ENCODE results near the gene ASCL5.

The ASCL5 gene

GRCh38 chr1:201153474-201154388, 26.7 kb upstream of the ASCL5 start:
- no peak for DNase-seq (ENCODE audit: low read depth)

- DNase-seq (ENCODE audit: low read depth): no peak
Observed at GRCh38 chr1:201149400-201149799, 22.4 kb upstream of the ASCL5 start.

- no peak for DNase-seq (ENCODE audit: low read depth)
Observed at GRCh38 chr1:201147396-201148015, 20.5 kb upstream of the ASCL5 start.

GRCh38 chr1:201146626-201147390, 19.8 kb upstream of the ASCL5 start:
- no peak for DNase-seq (ENCODE audit: low read depth)

- no peak for DNase-seq (ENCODE audit: low read depth)
Observed at GRCh38 chr1:201145816-201146215, 18.8 kb upstream of the ASCL5 start.

- DNase-seq (ENCODE audit: low read depth): no peak
Observed at GRCh38 chr1:201145132-201145531, 18.1 kb upstream of the ASCL5 start.

- no peak for DNase-seq (ENCODE audit: low read depth)
Observed at GRCh38 chr1:201144701-201145100, 17.7 kb upstream of the ASCL5 start.

- no peak for DNase-seq (ENCODE audit: low read depth)
Observed at GRCh38 chr1:201143726-201144635, 17.0 kb upstream of the ASCL5 start.

- DNase-seq (ENCODE audit: low read depth): no peak
Observed at GRCh38 chr1:201142849-201143725, 16.1 kb upstream of the ASCL5 start.

GRCh38 chr1:201142011-201142848, 15.2 kb upstream of the ASCL5 start:
- DNase-seq (ENCODE audit: low read depth): no peak

GRCh38 chr1:201141418-201141817, 14.4 kb upstream of the ASCL5 start:
- no peak for DNase-seq (ENCODE audit: low read depth)

GRCh38 chr1:201140941-201141260, 13.9 kb upstream of the ASCL5 start:
- no peak for DNase-seq (ENCODE audit: low read depth)

- no peak for DNase-seq (ENCODE audit: low read depth)
Observed at GRCh38 chr1:201140235-201140940, 13.4 kb upstream of the ASCL5 start.

GRCh38 chr1:201139756-201140155, 12.8 kb upstream of the ASCL5 start:
- no peak for DNase-seq (ENCODE audit: low read depth)

GRCh38 chr1:201139306-201139705, 12.3 kb upstream of the ASCL5 start:
- DNase-seq (ENCODE audit: low read depth): no peak

- no peak for DNase-seq (ENCODE audit: low read depth)
Observed at GRCh38 chr1:201138311-201138840, 11.4 kb upstream of the ASCL5 start.

GRCh38 chr1:201137579-201138310, 10.8 kb upstream of the ASCL5 start:
- no peak for DNase-seq (ENCODE audit: low read depth)

GRCh38 chr1:201137024-201137392, 10.0 kb upstream of the ASCL5 start:
- no peak for DNase-seq (ENCODE audit: low read depth)

All from stimulated activated CD8-positive, alpha-beta memory T cell treated with anti-CD3 and anti-CD28 coated beads, Interleukin-7, amount 100 ng/mL, for 24 hours (primary cell).